HG03025 (cell line): ENCODE data around the gene ADAM33.

Source experiments
- ATAC-seq: cut with Tn5 transposase; IDR thresholded peaks from one replicate; pipeline ENCODE4 v1.9.1; 2021; ENCODE audit warnings: mild to moderate bottlenecking, moderate library complexity; ENCODE audit not compliant: unreplicated experiment, low FRiP score

The ADAM33 gene

GRCh38 chr20:3670511-3670910 is 11.3 kb downstream of the ADAM33 start:
- no peak for ATAC-seq

GRCh38 chr20:3669710-3670367 is 12.0 kb downstream of the ADAM33 start:
- ATAC-seq, result no peak

- ATAC-seq, result no peak
These were observed 14.3 kb downstream of the ADAM33 start for GRCh38 chr20:3667434-3668037.

- no peak for ATAC-seq
These were observed 18.0 kb downstream of the ADAM33 start for GRCh38 chr20:3663858-3664257.

- ATAC-seq, result no peak
These were observed 18.6 kb downstream of the ADAM33 start, which contains the start of gene GFRA4 for GRCh38 chr20:3663031-3663701. TSS of gene GFRA4 (minus strand) at chr20:3663399. CDS start at chr20:3663399, 0 bp downstream.

- no peak for ATAC-seq
These were observed 19.8 kb downstream of the ADAM33 start for GRCh38 chr20:3661814-3662665.

GRCh38 chr20:3661060-3661813 is 20.6 kb downstream of the ADAM33 start:
- ATAC-seq, result no peak

- ATAC-seq, result no peak
These were observed 21.3 kb downstream of the ADAM33 start for GRCh38 chr20:3660262-3661059.

- no peak for ATAC-seq
These were observed 22.1 kb downstream of the ADAM33 start for GRCh38 chr20:3659492-3660261.

- ATAC-seq, result peak; percentile 83
These were observed 22.9 kb downstream of the ADAM33 start for GRCh38 chr20:3658716-3659491.

- no peak for ATAC-seq
These were observed 23.6 kb downstream of the ADAM33 start for GRCh38 chr20:3658019-3658715.

GRCh38 chr20:3655131-3655405 is 26.7 kb downstream of the ADAM33 start:
- ATAC-seq, result no peak

GRCh38 chr20:3654326-3655130 is 27.3 kb downstream of the ADAM33 start:
- ATAC-seq, result no peak

- ATAC-seq, result no peak
These were observed 27.9 kb downstream of the ADAM33 start for GRCh38 chr20:3653921-3654320.

GRCh38 chr20:3652676-3653596 is 28.9 kb downstream of the ADAM33 start:
- no peak for ATAC-seq

- ATAC-seq, result no peak
These were observed 29.6 kb downstream of the ADAM33 start for GRCh38 chr20:3652221-3652620.
